Measurements from ENCODE around the gene VWA3A. TPM values are rescaled to one million over a fixed set of nuclear protein-coding genes. Genes with fewer than 3 reads are reported as not detected.

The VWA3A gene
- total and polyA plus RNA-seq, 12 donors = 0.01 to 1.1 (median 0.28) TPM; not detected in 1

- peaks cover 0 to 28% (median 6%) of the 10 kb centered on the region in 9 donors for H3K4me1 ChIP-seq
- TF ChIP-seq, protein P1, sequence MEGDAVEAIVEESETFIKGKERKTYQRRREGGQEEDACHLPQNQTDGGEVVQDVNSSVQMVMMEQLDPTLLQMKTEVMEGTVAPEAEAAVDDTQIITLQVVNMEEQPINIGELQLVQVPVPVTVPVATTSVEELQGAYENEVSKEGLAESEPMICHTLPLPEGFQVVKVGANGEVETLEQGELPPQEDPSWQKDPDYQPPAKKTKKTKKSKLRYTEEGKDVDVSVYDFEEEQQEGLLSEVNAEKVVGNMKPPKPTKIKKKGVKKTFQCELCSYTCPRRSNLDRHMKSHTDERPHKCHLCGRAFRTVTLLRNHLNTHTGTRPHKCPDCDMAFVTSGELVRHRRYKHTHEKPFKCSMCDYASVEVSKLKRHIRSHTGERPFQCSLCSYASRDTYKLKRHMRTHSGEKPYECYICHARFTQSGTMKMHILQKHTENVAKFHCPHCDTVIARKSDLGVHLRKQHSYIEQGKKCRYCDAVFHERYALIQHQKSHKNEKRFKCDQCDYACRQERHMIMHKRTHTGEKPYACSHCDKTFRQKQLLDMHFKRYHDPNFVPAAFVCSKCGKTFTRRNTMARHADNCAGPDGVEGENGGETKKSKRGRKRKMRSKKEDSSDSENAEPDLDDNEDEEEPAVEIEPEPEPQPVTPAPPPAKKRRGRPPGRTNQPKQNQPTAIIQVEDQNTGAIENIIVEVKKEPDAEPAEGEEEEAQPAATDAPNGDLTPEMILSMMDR (IDR thresholded peaks at IDR 0.05) = no peak
- no peaks in the 10 kb centered on the region for H3K27me3 ChIP-seq
- no peak for ATAC-seq
- intact Hi-C loops (cut with DNase I) = loop anchor here in 3 of 10 donors (5.0 to 10.0 kb wide), 3 partner anchors 93 to 96 kb away; no protein-coding TSS in a partner anchor
- no peak overlapping the region for H3K4me3 ChIP-seq
- 90 to 94% methylated on average over 3 of the region's 3 CpGs for WGBS, 2 donors
- H3K27ac ChIP-seq = no peak overlapping the region
- no peak for DNase-seq
- H3K9me3 ChIP-seq = no peaks in the 10 kb centered on the region
- H3K36me3 ChIP-seq = peaks cover 0 to 7% (median 0%) of the 10 kb centered on the region in 9 donors
Measured at GRCh38 chr16:22091721-22092120, 620 bp upstream of the VWA3A start.

GRCh38 chr16:22093331-22093730, 990 bp downstream of the VWA3A start:
- H3K9me3 ChIP-seq = no peaks in the 10 kb centered on the region
- H3K27ac ChIP-seq = no peak overlapping the region
- TF ChIP-seq, protein P1 (IDR thresholded peaks at IDR 0.05) = no peak
- peaks cover 0 to 24% (median 4%) of the 10 kb centered on the region in 9 donors for H3K4me1 ChIP-seq
- DNase-seq (no peak), ATAC-seq (peak in 1 of 8 donors; percentile 48)
- WGBS, 2 donors = 66 to 72% methylated on average over 3 of the region's 3 CpGs
- no peaks in the 10 kb centered on the region for H3K36me3 ChIP-seq
- H3K27me3 ChIP-seq = peaks cover 0 to 7% (median 0%) of the 10 kb centered on the region in 7 donors
- intact Hi-C loops (cut with DNase I) = loop anchor here in 3 of 10 donors (5.0 to 10.0 kb wide), 3 partner anchors 91 to 96 kb away; no protein-coding TSS in a partner anchor
- H3K4me3 ChIP-seq = no peak overlapping the region

DNA sequence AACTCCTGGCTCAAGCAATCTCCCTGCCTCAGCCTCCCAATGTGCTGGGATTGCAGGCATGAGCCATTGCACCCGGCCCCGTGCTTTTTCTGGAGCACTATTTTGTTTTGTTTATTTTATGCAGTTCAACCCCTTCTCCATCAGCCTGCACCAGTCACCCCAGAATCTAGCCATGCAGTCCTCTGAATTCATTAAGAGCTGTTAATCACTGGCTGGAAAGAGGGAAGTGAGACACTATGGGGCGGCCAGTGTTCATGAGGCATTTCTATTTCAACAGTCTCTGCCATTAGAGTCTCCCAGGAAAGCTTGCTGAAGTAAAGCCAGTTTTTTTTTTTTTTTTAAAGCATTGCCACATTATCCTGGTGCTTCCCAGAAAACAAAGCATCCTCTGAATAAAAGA, 1.7 kb downstream of the VWA3A start:
- Histone ChIP-seq H3K9me3 (no peaks in the 10 kb centered on the region), H3K36me3 (no peaks in the 10 kb centered on the region), H3K27me3 (peaks cover 0 to 7% (median 0%) of the 10 kb centered on the region in 7 donors), H3K4me1 (peaks cover 0 to 21% (median 4%) of the 10 kb centered on the region in 9 donors), H3K4me3 (no peak overlapping the region), H3K27ac (no peak overlapping the region)
- DNase-seq (no peak), ATAC-seq (no peak)
- TF ChIP-seq, protein P1 (IDR thresholded peaks at IDR 0.05) = no peak
- intact Hi-C loops (cut with DNase I) = loop anchor here in 3 of 10 donors (5.0 to 10.0 kb wide), 3 partner anchors 91 to 97 kb away; no protein-coding TSS in a partner anchor
- 80 to 82% methylated on average over 3 of the region's 3 CpGs for WGBS, 2 donors

DNA sequence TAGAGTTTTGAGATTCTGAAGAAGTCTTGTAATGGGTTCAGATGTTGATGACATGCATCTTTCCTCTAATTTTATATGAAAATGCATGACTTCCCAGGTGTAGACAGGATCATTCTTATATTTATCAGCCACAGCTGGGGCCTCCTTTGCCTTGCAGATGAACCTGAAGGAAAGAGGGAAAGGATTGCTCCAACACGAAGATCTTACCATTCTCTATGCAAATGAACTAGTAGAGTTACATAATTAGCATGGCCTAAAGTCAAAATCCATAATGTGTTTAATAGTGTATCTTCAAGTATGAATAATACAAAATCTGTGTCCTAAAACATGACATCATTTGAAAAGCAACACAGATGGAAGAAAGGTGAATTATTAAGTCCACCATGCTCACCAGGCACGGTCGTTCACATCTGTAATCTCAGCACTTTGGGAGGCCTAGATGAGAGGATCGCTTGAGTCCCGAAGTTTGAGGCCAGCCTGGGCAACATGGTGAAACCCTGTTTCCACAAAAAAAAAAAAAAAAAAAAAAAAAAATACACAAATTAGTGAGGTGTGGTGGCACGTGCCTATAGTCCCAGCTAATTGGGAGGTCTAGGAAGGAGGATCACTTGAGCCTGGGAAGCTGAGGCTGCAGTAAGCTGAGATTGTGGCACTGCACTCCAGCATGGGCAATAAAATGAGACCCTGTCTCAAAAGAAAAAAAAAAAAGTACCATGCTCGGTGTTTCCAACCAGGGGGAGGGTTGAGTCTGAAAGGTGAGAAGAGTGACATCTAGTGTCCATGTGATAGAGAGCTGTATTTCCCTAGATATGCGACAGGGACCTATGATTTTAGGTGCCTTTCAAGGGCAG, 6.3 kb downstream of the VWA3A start:
- H3K27me3 ChIP-seq = peaks cover 0 to 7% (median 0%) of the 10 kb centered on the region in 7 donors
- H3K9me3 ChIP-seq = no peaks in the 10 kb centered on the region
- H3K4me1 ChIP-seq = peaks cover 0 to 2% (median 0%) of the 10 kb centered on the region in 9 donors
- no peak overlapping the region for H3K27ac ChIP-seq
- WGBS, 2 donors = 53 to 57% methylated on average over 8 of the region's 8 CpGs
- ATAC-seq (peak in 7 of 8 donors; percentile 42 to 76 (median 66)), DNase-seq (peak in 1 of 2 donors; percentile 12)
- no peak overlapping the region for H3K4me3 ChIP-seq
- no peaks in the 10 kb centered on the region for H3K36me3 ChIP-seq
- TF ChIP-seq, protein P1 (IDR thresholded peaks at IDR 0.05) = peak in 8 of 9 donors; percentile 33 to 74 (median 60)
- intact Hi-C loops (cut with DNase I) = loop anchor here in 5 of 10 donors (2.0 to 10.0 kb wide), 3 partner anchors 86 to 98 kb away; partner anchors contain the start of gene PDZD9 (in 4 of the 5)
